Transverse colon (tissue), 4 donors: Measurements from ENCODE around the gene SUMF1. TPM values are rescaled to one million over a fixed set of nuclear protein-coding genes. Genes with fewer than 3 reads are reported as not detected.

Source experiments
- DNase-seq: peaks from one replicate; pipeline ENCODE4 v3.0.0-alpha.2; 2019
- H3K27ac ChIP-seq, 4 donors: fragments of 200-600 bp; sonication (generic); 2 replicates each; pipeline ENCODE4 v1.5.1; 2016 to 2018; ENCODE audit warnings: inconsistent platforms in 4 of 4
- H3K27me3 ChIP-seq: fragments of 200-600 bp; sonication (generic); 2 replicates; pipeline ENCODE4 v1.5.1; 2017; ENCODE audit warnings: inconsistent platforms
- H3K36me3 ChIP-seq, 4 donors: fragments of 200-600 bp; sonication (generic); 2 replicates each; pipeline ENCODE4 v1.5.1; 2017 to 2019; ENCODE audit warnings: inconsistent platforms in 4 of 4
- H3K4me1 ChIP-seq, 4 donors: fragments of 200-600 bp; sonication (generic); 2 replicates each; pipeline ENCODE4 v1.5.1; 2017 to 2020; ENCODE audit warnings: inconsistent platforms in 4 of 4
- H3K4me3 ChIP-seq, 4 donors: fragments of 200-600 bp; sonication (generic); 1 replicate in 1 of 4; 2 replicates in 3 of 4; pipeline versions ENCODE4 v1.5.1 to v1.6.1; 2017 to 2019; ENCODE audit warnings: inconsistent platforms in 4 of 4
- H3K9me3 ChIP-seq, 2 donors: fragments of 200-600 bp; sonication (generic); 2 replicates each; pipeline ENCODE4 v1.5.1; 2017 to 2019; ENCODE audit warnings: inconsistent platforms in 2 of 2
- CTCF ChIP-seq, 5 experiments: fragments of 200-600 bp in 3 of 5; fragments of 450-650 bp in 2 of 5; sonication (generic) in 3 of 5; IDR thresholded peaks; 1 replicate in 2 of 5; 2 replicates in 3 of 5; pipeline ENCODE4 v1.5.1; 2016 to 2017; ENCODE audit warnings: antibody characterized with exemption in 5 of 5, inconsistent platforms in 3 of 5, mild to moderate bottlenecking in 2 of 5, moderate library complexity in 1 of 5
- EP300 ChIP-seq: sonication (generic); formaldehyde crosslinking; IDR thresholded peaks from one replicate; pipeline ENCODE4 v1.6.1; 2017; ENCODE audit warnings: antibody characterized with exemption, low read depth
- POLR2A ChIP-seq: fragments of 450-650 bp; IDR thresholded peaks from one replicate; pipeline ENCODE4 v1.6.1; 2016; ENCODE audit warnings: antibody characterized with exemption, mild to moderate bottlenecking, moderate library complexity
- POLR2AphosphoS5 ChIP-seq, 3 donors: sonication (generic); formaldehyde crosslinking; IDR thresholded peaks; one replicate each; pipeline ENCODE4 v1.6.1; 2016; ENCODE audit warnings: antibody characterized with exemption in 3 of 3
- WGBS, 2 donors: methylation state at CpG; one replicate each; pipeline ENCODE4 v1.1.5; 2018; ENCODE audit warnings: low coverage in 1 of 2; 5-methylcytosine and 5-hydroxymethylcytosine counted together
- in situ Hi-C, 4 donors: fragments of 200-750 bp; cut with MboI; loops; one replicate each; pipeline versions ENCODE4 v1.15.0 to v1.15.1; 2017; ENCODE audit warnings: low sequenced_read_pairs in 3 of 4, low pct_ligation_motif_present in 1 of 4, low pct_unique_long_range_greater_than_20kb in 1 of 4
- intact Hi-C: fragments of 100-400 bp; cut with DNase I; formaldehyde crosslinking; loops from one replicate; pipeline ENCODE4 v1.15.1; 2023; ENCODE audit warnings: low total_unique reads
- total RNA-seq, 4 donors: library from RNA; depleted of rRNA; stranded (reverse); fragments of >200 nt; gene quantifications; one replicate each; pipeline ENCODE4 v1.1.0, GENCODE V29; 2016

Gene SUMF1
- total RNA-seq, 4 donors from 2014 or later, result 25.1 to 70.5 (median 65.3) TPM

- H3K27me3 ChIP-seq, result peaks cover 6% of the 10 kb centered on the region
- intact Hi-C loops, result no loop called here
- H3K4me3 ChIP-seq, result no peak overlapping the region
- no peak overlapping the region for H3K27ac ChIP-seq
- H3K36me3 ChIP-seq, result no peaks in the 10 kb centered on the region
- no peaks in the 10 kb centered on the region for H3K9me3 ChIP-seq
- in situ Hi-C loops, result no loop called here
- no peak for DNase-seq
- TF ChIP-seq POLR2A (no peak), CTCF (IDR thresholded peaks at IDR 0.05) (no peak), EP300 (no peak), POLR2AphosphoS5 (IDR thresholded peaks at IDR 0.05) (no peak)
- H3K4me1 ChIP-seq, result no peaks in the 10 kb centered on the region
Observed at GRCh38 chr3:4475804-4476203, 8.7 kb upstream of the SUMF1 start.

- Histone ChIP-seq H3K27me3 (peaks cover 6% of the 10 kb centered on the region), H3K4me3 (no peak overlapping the region), H3K9me3 (no peaks in the 10 kb centered on the region), H3K4me1 (no peaks in the 10 kb centered on the region), H3K27ac (no peak overlapping the region), H3K36me3 (no peaks in the 10 kb centered on the region)
- WGBS, 2 donors, result 38 to 53% methylated on average over 1 to 7 of the region's 7 CpGs
- intact Hi-C loops, result no loop called here
- no peak for DNase-seq
- TF ChIP-seq POLR2A (no peak), EP300 (no peak), CTCF (IDR thresholded peaks at IDR 0.05) (no peak), POLR2AphosphoS5 (IDR thresholded peaks at IDR 0.05) (no peak)
- in situ Hi-C loops, result no loop called here
Observed at GRCh38 chr3:4474683-4475490, 7.8 kb upstream of the SUMF1 start.

GRCh38 chr3:4472766-4473165 is 5.7 kb upstream of the SUMF1 start:
- 96% methylated on average over 2 of the region's 2 CpGs; no CpG with 5 or more reads in 1 of the 2 donors for WGBS, 2 donors
- in situ Hi-C loops (no loop called here), intact Hi-C loops (no loop called here)

GRCh38 chr3:4472312-4472711 is 5.2 kb upstream of the SUMF1 start:
- TF ChIP-seq POLR2A (no peak), EP300 (no peak), POLR2AphosphoS5 (IDR thresholded peaks at IDR 0.05) (no peak), CTCF (IDR thresholded peaks at IDR 0.05) (no peak)
- 65 to 90% methylated on average over 2 of the region's 2 CpGs for WGBS, 2 donors

More at GRCh38 chr3:4472766-4473165, 5.7 kb upstream of the SUMF1 start:
- Histone ChIP-seq H3K27me3 (peaks cover 6% of the 10 kb centered on the region), H3K9me3 (no peaks in the 10 kb centered on the region), H3K36me3 (no peaks in the 10 kb centered on the region), H3K4me3 (no peak overlapping the region), H3K27ac (no peak overlapping the region), H3K4me1 (no peaks in the 10 kb centered on the region)
- no peak for DNase-seq
- TF ChIP-seq POLR2A, result no peak
- TF ChIP-seq POLR2AphosphoS5 (IDR thresholded peaks at IDR 0.05), result no peak
- no peak for TF ChIP-seq EP300
- no peak for TF ChIP-seq CTCF (IDR thresholded peaks at IDR 0.05)

More at GRCh38 chr3:4472312-4472711, 5.2 kb upstream of the SUMF1 start:
- intact Hi-C loops (no loop called here), in situ Hi-C loops (no loop called here)
- no peak overlapping the region for H3K4me3 ChIP-seq
- H3K27me3 ChIP-seq, result peaks cover 6% of the 10 kb centered on the region
- H3K4me1 ChIP-seq, result peaks cover 0 to 4% (median 1%) of the 10 kb centered on the region in 4 donors
- no peak overlapping the region for H3K27ac ChIP-seq
- no peak for DNase-seq
- no peaks in the 10 kb centered on the region for H3K36me3 ChIP-seq
- H3K9me3 ChIP-seq, result no peaks in the 10 kb centered on the region
